ENCODE measurements around the gene TMEM17.

The TMEM17 gene

GRCh38 chr2:62511636-62512035 is 5.6 kb upstream of the TMEM17 start:
- DNase-seq (ENCODE audit: low spot score), result no peak

- no peak for DNase-seq (ENCODE audit: low spot score)
Measured at GRCh38 chr2:62506421-62506750, 391 bp upstream of the TMEM17 start.

GRCh38 chr2:62505109-62505749 is 766 bp downstream of the TMEM17 start:
- no peak for DNase-seq (ENCODE audit: low spot score)

- no peak for DNase-seq (ENCODE audit: low spot score)
Measured at GRCh38 chr2:62504657-62505056, 1.3 kb downstream of the TMEM17 start.

- no peak for DNase-seq (ENCODE audit: low spot score)
Measured at GRCh38 chr2:62501794-62502500, 4.0 kb downstream of the TMEM17 start.

GRCh38 chr2:62501069-62501468 is 4.9 kb downstream of the TMEM17 start:
- no peak for DNase-seq (ENCODE audit: low spot score)

GRCh38 chr2:62499430-62500060 is 6.5 kb downstream of the TMEM17 start:
- DNase-seq (ENCODE audit: low spot score), result no peak

GRCh38 chr2:62498739-62499138 is 7.3 kb downstream of the TMEM17 start:
- no peak for DNase-seq (ENCODE audit: low spot score)

- DNase-seq (ENCODE audit: low spot score), result no peak
Measured at GRCh38 chr2:62495761-62496160, 10.2 kb downstream of the TMEM17 start.

GRCh38 chr2:62492048-62492447 is 13.9 kb downstream of the TMEM17 start:
- no peak for DNase-seq (ENCODE audit: low spot score)

- DNase-seq (ENCODE audit: low spot score), result no peak
Measured at GRCh38 chr2:62489702-62490101, 16.3 kb downstream of the TMEM17 start.

GRCh38 chr2:62489162-62489561 is 16.8 kb downstream of the TMEM17 start:
- DNase-seq (ENCODE audit: low spot score), result no peak

GRCh38 chr2:62486439-62486765 is 19.6 kb downstream of the TMEM17 start:
- DNase-seq (ENCODE audit: low spot score), result no peak

GRCh38 chr2:62485761-62486438 is 20.1 kb downstream of the TMEM17 start:
- DNase-seq (ENCODE audit: low spot score), result no peak

GRCh38 chr2:62482558-62483352 is 23.2 kb downstream of the TMEM17 start:
- DNase-seq (ENCODE audit: low spot score), result no peak

GRCh38 chr2:62479917-62480316 is 26.1 kb downstream of the TMEM17 start:
- no peak for DNase-seq (ENCODE audit: low spot score)

GRCh38 chr2:62478093-62478580 is 27.9 kb downstream of the TMEM17 start:
- DNase-seq (ENCODE audit: low spot score), result no peak

- no peak for DNase-seq (ENCODE audit: low spot score)
Measured at GRCh38 chr2:62477573-62477972, 28.4 kb downstream of the TMEM17 start.

- no peak for DNase-seq (ENCODE audit: low spot score)
Measured at GRCh38 chr2:62475172-62476011, 30.6 kb downstream of the TMEM17 start.

GRCh38 chr2:62474176-62474575 is 31.8 kb downstream of the TMEM17 start:
- no peak for DNase-seq (ENCODE audit: low spot score)

- DNase-seq (ENCODE audit: low spot score), result no peak
Measured at GRCh38 chr2:62473246-62473827, 32.7 kb downstream of the TMEM17 start.

Data from CD4-positive, alpha-beta T cell treated with Interleukin-6 at 100 ng/mL for 8 hours (primary cell).